NT2/D1 (cell line): Measurements from ENCODE around the gene RING1.

Experiments used
- DNase-seq: peaks from one replicate; pipeline ENCODE4 v3.0.0-alpha.2; 2011; ENCODE audit warnings: low read depth, low spot score
- H3K27me3 ChIP-seq: 2 replicates; pipeline ENCODE4 v1.6.0; 2011; ENCODE audit warnings: mild to moderate bottlenecking; ENCODE audit not compliant: insufficient read length, insufficient read depth
- H3K36me3 ChIP-seq: 2 replicates; pipeline ENCODE4 v1.6.1; 2011; ENCODE audit warnings: mild to moderate bottlenecking, low read length, mixed read lengths; ENCODE audit not compliant: insufficient read depth, insufficient read length
- H3K4me1 ChIP-seq: 2 replicates; pipeline ENCODE4 v1.5.1; 2011; ENCODE audit not compliant: insufficient read depth, insufficient read length
- H3K4me3 ChIP-seq: 2 replicates; pipeline ENCODE4 v1.5.1; 2011; ENCODE audit warnings: low read depth; ENCODE audit not compliant: insufficient read length
- H3K9ac ChIP-seq: 2 replicates; pipeline ENCODE4 v1.6.0; 2011; ENCODE audit warnings: low read depth; ENCODE audit not compliant: insufficient read length
- H3K9me3 ChIP-seq: 2 replicates; pipeline ENCODE4 v1.5.1; 2011; ENCODE audit warnings: mild to moderate bottlenecking, low read length; ENCODE audit not compliant: insufficient read depth
- SUZ12 ChIP-seq: IDR thresholded peaks from 2 replicates; pipeline ENCODE4 v1.6.1; 2011; ENCODE audit not compliant: insufficient read length, insufficient read depth; ENCODE audit errors: extremely low read depth
- YY1 ChIP-seq: IDR thresholded peaks from 2 replicates; pipeline ENCODE4 v1.6.1; 2011; ENCODE audit not compliant: insufficient read length, insufficient read depth
- ZNF274 ChIP-seq: IDR thresholded peaks from 2 replicates; pipeline ENCODE4 v1.6.1; 2011; ENCODE audit warnings: mild to moderate bottlenecking, low read depth, low read length

Gene RING1

GRCh38 chr6:33206027-33206863, 2.1 kb upstream of the RING1 start:
- Histone ChIP-seq H3K36me3 (peaks cover 45% of the 10 kb centered on the region), H3K9ac (no peak overlapping the region), H3K9me3 (no peaks in the 10 kb centered on the region), H3K4me3 (no peak overlapping the region), H3K4me1 (peaks cover 6% of the 10 kb centered on the region), H3K27me3 (peaks cover 26% of the 10 kb centered on the region)
- TF ChIP-seq SUZ12 (no peak), ZNF274 (no peak), YY1 (no peak)
- no peak for DNase-seq

- Histone ChIP-seq H3K9me3 (no peaks in the 10 kb centered on the region), H3K9ac (peak overlapping the region; percentile 90), H3K4me1 (peaks cover 6% of the 10 kb centered on the region), H3K4me3 (peak overlapping the region; percentile 68), H3K36me3 (peaks cover 40% of the 10 kb centered on the region), H3K27me3 (peaks cover 30% of the 10 kb centered on the region)
- TF ChIP-seq ZNF274 (no peak), SUZ12 (no peak), YY1 (no peak)
- DNase-seq: no peak
These were observed 1.3 kb upstream of the RING1 start for GRCh38 chr6:33206864-33207551.

GRCh38 chr6:33207552-33208090, 679 bp upstream of the RING1 start:
- DNase-seq: no peak
- Histone ChIP-seq H3K36me3 (peaks cover 37% of the 10 kb centered on the region), H3K9ac (peak overlapping the region; percentile 90), H3K4me3 (peak overlapping the region; percentile 68), H3K27me3 (peaks cover 36% of the 10 kb centered on the region), H3K4me1 (peaks cover 6% of the 10 kb centered on the region), H3K9me3 (no peaks in the 10 kb centered on the region)
- TF ChIP-seq ZNF274 (no peak), YY1 (no peak), SUZ12 (no peak)

GRCh38 chr6:33209856-33210255, 1.6 kb downstream of the RING1 start:
- no peak for TF ChIP-seq SUZ12
- no peak for TF ChIP-seq ZNF274
- TF ChIP-seq YY1: no peak
- H3K27me3 ChIP-seq: peaks cover 59% of the 10 kb centered on the region
- DNase-seq: no peak
- H3K4me3 ChIP-seq: no peak overlapping the region
- peaks cover 4% of the 10 kb centered on the region for H3K4me1 ChIP-seq
- no peak overlapping the region for H3K9ac ChIP-seq
- H3K36me3 ChIP-seq: peaks cover 21% of the 10 kb centered on the region
- H3K9me3 ChIP-seq: no peaks in the 10 kb centered on the region

GRCh38 chr6:33211136-33211535, 2.8 kb downstream of the RING1 start:
- DNase-seq: no peak
- TF ChIP-seq SUZ12 (no peak), YY1 (no peak)
- Histone ChIP-seq H3K9me3 (no peaks in the 10 kb centered on the region), H3K36me3 (peaks cover 21% of the 10 kb centered on the region), H3K9ac (no peak overlapping the region), H3K4me1 (peaks cover 3% of the 10 kb centered on the region), H3K27me3 (peaks cover 69% of the 10 kb centered on the region), H3K4me3 (no peak overlapping the region)

- peaks cover 69% of the 10 kb centered on the region for H3K27me3 ChIP-seq
These were observed 3.5 kb downstream of the RING1 start for GRCh38 chr6:33211666-33212422.

GRCh38 chr6:33212857-33213165, 4.5 kb downstream of the RING1 start:
- peak overlapping the region; percentile 80 for H3K9ac ChIP-seq
- H3K4me1 ChIP-seq: peaks cover 5% of the 10 kb centered on the region
- TF ChIP-seq ZNF274 (no peak), SUZ12 (no peak), YY1 (no peak)
- H3K4me3 ChIP-seq: peak overlapping the region; percentile 51
- peaks cover 71% of the 10 kb centered on the region for H3K27me3 ChIP-seq
- peaks cover 21% of the 10 kb centered on the region for H3K36me3 ChIP-seq
- no peaks in the 10 kb centered on the region for H3K9me3 ChIP-seq
- no peak for DNase-seq

More at GRCh38 chr6:33211666-33212422, 3.5 kb downstream of the RING1 start:
- Histone ChIP-seq H3K9me3 (no peaks in the 10 kb centered on the region), H3K4me3 (no peak overlapping the region), H3K9ac (no peak overlapping the region), H3K36me3 (peaks cover 21% of the 10 kb centered on the region), H3K4me1 (peaks cover 5% of the 10 kb centered on the region)
- DNase-seq: no peak
- TF ChIP-seq ZNF274: no peak
- no peak for TF ChIP-seq YY1
- no peak for TF ChIP-seq SUZ12
